SK-N-SH (cell line): ENCODE measurements around the gene LARGE1.

Experiments used
- TAF1 ChIP-seq: IDR thresholded peaks from 2 replicates; pipeline ENCODE4 v1.6.1; 2012; ENCODE audit warnings: low read depth, mild to moderate bottlenecking, low read length, moderate library complexity, borderline replicate concordance
- TF ChIP-seq, protein P1 (sequence below): fragments of 200-600 bp; sonication (generic); IDR thresholded peaks from 2 replicates; pipeline ENCODE4 v1.6.1; 2017; ENCODE audit warnings: antibody characterized with exemption, mild to moderate bottlenecking, moderate library complexity

DNA sequence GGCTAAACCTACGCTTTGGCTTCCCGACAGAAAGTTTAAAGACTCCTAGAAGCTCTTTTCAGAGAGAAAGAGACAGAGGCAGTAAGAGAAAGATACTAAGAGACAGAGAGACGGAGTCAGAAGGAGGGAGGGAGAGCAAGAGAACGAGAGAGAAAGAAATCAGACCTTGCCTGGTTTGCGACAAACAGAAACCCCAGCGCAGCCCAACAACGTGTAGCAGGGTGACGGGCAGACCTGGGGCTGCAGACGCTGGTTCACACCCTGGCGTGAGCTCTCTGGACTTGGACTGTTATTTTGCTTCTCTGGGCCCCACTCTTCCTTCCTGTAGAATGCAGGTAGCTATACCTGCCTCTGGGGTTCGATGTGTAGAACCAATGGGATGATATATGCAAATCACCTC is 617.7 kb downstream of the LARGE1 start:
- TF ChIP-seq, protein P1, sequence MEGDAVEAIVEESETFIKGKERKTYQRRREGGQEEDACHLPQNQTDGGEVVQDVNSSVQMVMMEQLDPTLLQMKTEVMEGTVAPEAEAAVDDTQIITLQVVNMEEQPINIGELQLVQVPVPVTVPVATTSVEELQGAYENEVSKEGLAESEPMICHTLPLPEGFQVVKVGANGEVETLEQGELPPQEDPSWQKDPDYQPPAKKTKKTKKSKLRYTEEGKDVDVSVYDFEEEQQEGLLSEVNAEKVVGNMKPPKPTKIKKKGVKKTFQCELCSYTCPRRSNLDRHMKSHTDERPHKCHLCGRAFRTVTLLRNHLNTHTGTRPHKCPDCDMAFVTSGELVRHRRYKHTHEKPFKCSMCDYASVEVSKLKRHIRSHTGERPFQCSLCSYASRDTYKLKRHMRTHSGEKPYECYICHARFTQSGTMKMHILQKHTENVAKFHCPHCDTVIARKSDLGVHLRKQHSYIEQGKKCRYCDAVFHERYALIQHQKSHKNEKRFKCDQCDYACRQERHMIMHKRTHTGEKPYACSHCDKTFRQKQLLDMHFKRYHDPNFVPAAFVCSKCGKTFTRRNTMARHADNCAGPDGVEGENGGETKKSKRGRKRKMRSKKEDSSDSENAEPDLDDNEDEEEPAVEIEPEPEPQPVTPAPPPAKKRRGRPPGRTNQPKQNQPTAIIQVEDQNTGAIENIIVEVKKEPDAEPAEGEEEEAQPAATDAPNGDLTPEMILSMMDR: no peak
- TF ChIP-seq TAF1: no peak
